Osteocyte (in vitro differentiated cells): ENCODE data around the gene ZBTB16. TPM values are rescaled to one million over a fixed set of nuclear protein-coding genes. Genes with fewer than 3 reads are reported as not detected.
A peak's percentile ranks its signal among the peaks of the same experiment; 100 is the strongest.

Experiments used
- DNase-seq: peaks from one replicate; pipeline ENCODE4 v3.0.0; 2021; ENCODE audit warnings: mixed read lengths; ENCODE audit not compliant: unreplicated experiment; ENCODE audit errors: extremely low spot score
- H3K27ac Mint-ChIP-seq: one replicate; pipeline ENCODE4 v1.8.0; 2021; ENCODE audit warnings: mild to moderate bottlenecking, mixed read lengths; ENCODE audit not compliant: unreplicated experiment
- H3K27me3 Mint-ChIP-seq: one replicate; pipeline ENCODE4 v1.8.0; 2021; ENCODE audit warnings: mixed read lengths; ENCODE audit not compliant: unreplicated experiment
- H3K36me3 Mint-ChIP-seq: one replicate; pipeline ENCODE4 v1.8.0; 2021; ENCODE audit warnings: mixed read lengths; ENCODE audit not compliant: unreplicated experiment
- H3K4me1 Mint-ChIP-seq: one replicate; pipeline ENCODE4 v1.8.0; 2021; ENCODE audit warnings: mixed read lengths; ENCODE audit not compliant: unreplicated experiment
- H3K4me3 Mint-ChIP-seq: one replicate; pipeline ENCODE4 v1.8.0; 2021; ENCODE audit warnings: mild to moderate bottlenecking, moderate library complexity, mixed read lengths; ENCODE audit not compliant: unreplicated experiment
- H3K9me3 Mint-ChIP-seq: one replicate; pipeline ENCODE4 v1.8.0; 2021; ENCODE audit warnings: mixed read lengths; ENCODE audit not compliant: unreplicated experiment
- long read RNA-seq: library from polyadenylated mRNA; unstranded; transcript quantifications from one replicate; pipeline ENCODE4 v2.0.0, GENCODE V29; 2021
- total RNA-seq: library from RNA; stranded (reverse); gene quantifications from 2 replicates; pipeline ENCODE4 v1.2.1, GENCODE V29; 2021
- TF ChIP-seq, protein P1 (sequence below): fragments of 200-600 bp; sonication (generic); IDR thresholded peaks from 2 replicates; pipeline ENCODE4 v1.5.0; 2021; ENCODE audit warnings: antibody characterized with exemption, mild to moderate bottlenecking, moderate library complexity

Gene ZBTB16, protein sequence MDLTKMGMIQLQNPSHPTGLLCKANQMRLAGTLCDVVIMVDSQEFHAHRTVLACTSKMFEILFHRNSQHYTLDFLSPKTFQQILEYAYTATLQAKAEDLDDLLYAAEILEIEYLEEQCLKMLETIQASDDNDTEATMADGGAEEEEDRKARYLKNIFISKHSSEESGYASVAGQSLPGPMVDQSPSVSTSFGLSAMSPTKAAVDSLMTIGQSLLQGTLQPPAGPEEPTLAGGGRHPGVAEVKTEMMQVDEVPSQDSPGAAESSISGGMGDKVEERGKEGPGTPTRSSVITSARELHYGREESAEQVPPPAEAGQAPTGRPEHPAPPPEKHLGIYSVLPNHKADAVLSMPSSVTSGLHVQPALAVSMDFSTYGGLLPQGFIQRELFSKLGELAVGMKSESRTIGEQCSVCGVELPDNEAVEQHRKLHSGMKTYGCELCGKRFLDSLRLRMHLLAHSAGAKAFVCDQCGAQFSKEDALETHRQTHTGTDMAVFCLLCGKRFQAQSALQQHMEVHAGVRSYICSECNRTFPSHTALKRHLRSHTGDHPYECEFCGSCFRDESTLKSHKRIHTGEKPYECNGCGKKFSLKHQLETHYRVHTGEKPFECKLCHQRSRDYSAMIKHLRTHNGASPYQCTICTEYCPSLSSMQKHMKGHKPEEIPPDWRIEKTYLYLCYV
- total RNA-seq: 19.1 and 20.3 TPM in 2 replicates
- long read RNA-seq, partial matches to known transcripts: 1 of 8 reads
- long read RNA-seq, other reads (novel, unspliced or antisense): 3 of 8 reads

DNA sequence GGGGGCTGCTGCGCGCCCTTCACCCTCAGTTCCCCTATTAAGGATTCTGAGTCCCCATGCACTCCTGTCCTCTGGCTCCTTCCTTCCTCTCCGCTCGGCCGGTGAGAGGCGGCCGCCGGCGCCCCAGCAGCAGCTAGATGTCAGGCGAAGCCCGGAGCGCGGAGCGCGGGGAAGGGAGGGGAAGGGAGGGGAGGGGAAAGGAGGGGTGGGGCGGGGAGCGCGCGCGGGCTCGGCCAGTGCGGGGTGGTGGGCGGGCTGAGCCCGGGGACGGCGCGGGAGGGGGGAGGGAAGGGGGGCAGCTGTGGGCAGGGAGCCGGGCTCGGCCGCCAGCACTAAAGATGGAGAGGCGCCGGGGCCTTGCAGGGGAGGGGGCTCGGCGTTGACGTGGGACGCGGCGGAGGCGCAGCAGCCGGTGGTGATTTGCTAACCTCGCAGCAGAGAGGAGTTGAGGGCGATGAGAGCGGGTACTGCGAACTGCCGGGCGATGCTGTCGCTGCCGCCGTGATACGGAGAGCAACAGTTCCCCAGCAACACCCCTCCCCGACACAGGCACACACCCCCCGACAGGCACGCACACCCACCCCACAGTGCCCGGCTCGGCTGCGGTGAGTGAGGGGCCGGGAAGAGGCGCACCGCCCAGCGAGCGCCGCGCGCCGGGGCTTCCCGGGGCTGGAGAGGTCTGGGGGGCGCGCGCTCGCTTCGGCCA lies at the start of gene ZBTB16:
ZBTB16 (plus strand) TSS at position 434 of the 706 bp plus-strand sequence. CDS start 3,590 bp downstream, outside the sequence.
- peaks cover 37% of the 10 kb centered on the region for H3K27me3 Mint-ChIP-seq
- no peaks in the 10 kb centered on the region for H3K9me3 Mint-ChIP-seq
- peaks cover 8% of the 10 kb centered on the region for H3K36me3 Mint-ChIP-seq
- peak within 1 kb of the TSS; percentile 83 for H3K27ac Mint-ChIP-seq
- peak; percentile 92 for DNase-seq
- TF ChIP-seq, protein P1, sequence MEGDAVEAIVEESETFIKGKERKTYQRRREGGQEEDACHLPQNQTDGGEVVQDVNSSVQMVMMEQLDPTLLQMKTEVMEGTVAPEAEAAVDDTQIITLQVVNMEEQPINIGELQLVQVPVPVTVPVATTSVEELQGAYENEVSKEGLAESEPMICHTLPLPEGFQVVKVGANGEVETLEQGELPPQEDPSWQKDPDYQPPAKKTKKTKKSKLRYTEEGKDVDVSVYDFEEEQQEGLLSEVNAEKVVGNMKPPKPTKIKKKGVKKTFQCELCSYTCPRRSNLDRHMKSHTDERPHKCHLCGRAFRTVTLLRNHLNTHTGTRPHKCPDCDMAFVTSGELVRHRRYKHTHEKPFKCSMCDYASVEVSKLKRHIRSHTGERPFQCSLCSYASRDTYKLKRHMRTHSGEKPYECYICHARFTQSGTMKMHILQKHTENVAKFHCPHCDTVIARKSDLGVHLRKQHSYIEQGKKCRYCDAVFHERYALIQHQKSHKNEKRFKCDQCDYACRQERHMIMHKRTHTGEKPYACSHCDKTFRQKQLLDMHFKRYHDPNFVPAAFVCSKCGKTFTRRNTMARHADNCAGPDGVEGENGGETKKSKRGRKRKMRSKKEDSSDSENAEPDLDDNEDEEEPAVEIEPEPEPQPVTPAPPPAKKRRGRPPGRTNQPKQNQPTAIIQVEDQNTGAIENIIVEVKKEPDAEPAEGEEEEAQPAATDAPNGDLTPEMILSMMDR: peak; percentile 51
- H3K4me1 Mint-ChIP-seq: peaks cover 18% of the 10 kb centered on the region
- peak within 1 kb of the TSS; percentile 89 for H3K4me3 Mint-ChIP-seq

DNA sequence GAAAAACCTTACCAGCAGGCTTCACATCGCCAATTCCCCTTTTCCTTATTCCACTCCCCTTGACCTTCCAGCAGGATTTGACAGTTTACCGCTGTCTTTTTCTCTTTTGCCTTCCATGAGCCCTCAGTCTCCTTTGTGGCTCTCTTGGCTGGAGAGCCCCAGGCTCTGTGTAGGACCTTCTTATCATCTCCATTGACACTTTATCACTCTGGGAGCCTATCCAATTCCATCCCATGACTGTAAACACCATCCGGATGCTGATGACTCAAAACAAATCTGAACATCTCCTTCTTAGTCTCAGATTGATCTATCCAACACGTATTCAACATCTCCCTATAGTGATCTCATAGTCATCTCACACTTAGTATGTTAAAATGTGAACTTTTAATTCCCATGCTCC lies 48.6 kb upstream of the ZBTB16 start:
- H3K4me1 Mint-ChIP-seq: no peaks in the 10 kb centered on the region
- H3K36me3 Mint-ChIP-seq: no peaks in the 10 kb centered on the region
- H3K27me3 Mint-ChIP-seq: peaks cover 53% of the 10 kb centered on the region
- H3K27ac Mint-ChIP-seq: no peak overlapping the region
- DNase-seq: no peak
- H3K4me3 Mint-ChIP-seq: no peak overlapping the region
- TF ChIP-seq, protein P1: no peak
- H3K9me3 Mint-ChIP-seq: no peaks in the 10 kb centered on the region

DNA sequence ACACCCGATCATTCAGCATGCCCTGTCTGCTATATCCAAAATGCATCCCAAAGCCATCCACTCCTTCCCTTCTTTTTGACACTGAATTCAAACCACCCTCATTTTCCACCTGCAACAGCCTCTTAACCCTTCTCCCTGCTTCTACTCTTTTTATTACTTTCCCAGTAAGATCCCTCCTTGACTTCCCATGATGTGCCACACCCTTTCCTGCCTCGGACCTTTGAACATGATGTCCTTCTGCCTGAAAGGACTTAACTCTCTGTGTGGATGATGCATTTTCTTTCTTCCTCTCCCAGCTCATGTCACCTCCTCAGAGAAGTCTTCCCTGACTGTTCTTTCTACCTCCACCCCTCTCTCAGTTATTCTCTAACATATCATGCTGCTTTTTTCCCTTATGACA lies 48.1 kb upstream of the ZBTB16 start:
- Mint-ChIP-seq H3K27me3 (peaks cover 53% of the 10 kb centered on the region), H3K36me3 (no peaks in the 10 kb centered on the region), H3K4me3 (no peak overlapping the region), H3K9me3 (no peaks in the 10 kb centered on the region), H3K4me1 (no peaks in the 10 kb centered on the region), H3K27ac (no peak overlapping the region)
- TF ChIP-seq, protein P1: no peak
- DNase-seq: no peak

DNA sequence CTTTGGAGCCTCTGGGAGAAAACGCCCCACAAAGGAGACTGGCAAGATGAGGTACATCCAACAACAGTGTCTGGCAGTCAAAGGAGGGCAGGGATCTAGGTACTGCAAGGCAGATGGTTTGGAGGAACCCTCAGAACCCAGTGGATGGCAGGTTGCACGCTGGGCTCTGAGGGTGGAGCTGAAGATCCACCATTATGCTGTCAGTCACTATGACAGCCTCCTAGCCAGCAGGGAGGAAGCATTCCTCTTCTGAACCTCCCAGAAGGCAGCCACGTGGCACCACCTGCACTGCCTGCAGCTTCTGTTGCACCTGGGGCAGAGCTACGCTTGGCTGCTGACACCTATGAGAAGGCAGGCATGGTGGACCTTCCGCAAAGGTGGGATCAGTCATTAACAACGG lies 44.4 kb upstream of the ZBTB16 start:
- H3K4me3 Mint-ChIP-seq: no peak overlapping the region
- H3K27me3 Mint-ChIP-seq: peaks cover 32% of the 10 kb centered on the region
- H3K36me3 Mint-ChIP-seq: no peaks in the 10 kb centered on the region
- no peaks in the 10 kb centered on the region for H3K4me1 Mint-ChIP-seq
- TF ChIP-seq, protein P1: no peak
- H3K9me3 Mint-ChIP-seq: no peaks in the 10 kb centered on the region
- no peak overlapping the region for H3K27ac Mint-ChIP-seq
- DNase-seq: no peak
